Dedifferentiated amniotic fluid mesenchymal stem cell (primary cell): ENCODE results near the gene ST8SIA6.
"Not testable (repeated sequence)": the region's sequence is repeated elsewhere in the genome, so short reads cannot be mapped to it uniquely, and the experiment has no call there.

ENCODE experiments used
- DNase-seq: peaks from one replicate; pipeline ENCODE4 v3.0.0-alpha.2; 2016; ENCODE audit errors: extremely low spot score

ST8SIA6 gene

GRCh38 chr10:17457083-17457482 is 2.7 kb upstream of the ST8SIA6 start:
- DNase-seq: no peak

- DNase-seq: no peak
Observed at GRCh38 chr10:17456032-17456548, 1.7 kb upstream of the ST8SIA6 start.

GRCh38 chr10:17455015-17455520 is 673 bp upstream of the ST8SIA6 start:
- no peak for DNase-seq

- no peak for DNase-seq
Observed at GRCh38 chr10:17453373-17454091, 863 bp downstream of the ST8SIA6 start.

GRCh38 chr10:17453035-17453372 is 1.4 kb downstream of the ST8SIA6 start:
- DNase-seq: no peak

GRCh38 chr10:17452060-17452841 is 2.1 kb downstream of the ST8SIA6 start:
- DNase-seq: no peak

- no peak for DNase-seq
Observed at GRCh38 chr10:17450024-17450423, 4.4 kb downstream of the ST8SIA6 start.

- DNase-seq: no peak
Observed at GRCh38 chr10:17445400-17445998, 8.9 kb downstream of the ST8SIA6 start.

- no peak for DNase-seq
Observed at GRCh38 chr10:17444388-17444714, 10.0 kb downstream of the ST8SIA6 start.

- DNase-seq: no peak
Observed at GRCh38 chr10:17443707-17444387, 10.5 kb downstream of the ST8SIA6 start.

- no peak for DNase-seq
Observed at GRCh38 chr10:17438583-17438982, 15.8 kb downstream of the ST8SIA6 start.

GRCh38 chr10:17436578-17436977 is 17.8 kb downstream of the ST8SIA6 start:
- DNase-seq: not testable (repeated sequence)

GRCh38 chr10:17435953-17436352 is 18.4 kb downstream of the ST8SIA6 start:
- DNase-seq: no peak

GRCh38 chr10:17435187-17435586 is 19.2 kb downstream of the ST8SIA6 start:
- DNase-seq: no peak

- DNase-seq: no peak
Observed at GRCh38 chr10:17432723-17433122, 21.7 kb downstream of the ST8SIA6 start.

GRCh38 chr10:17431871-17432311 is 22.5 kb downstream of the ST8SIA6 start:
- no peak for DNase-seq

- peak; percentile 75 for DNase-seq
Observed at GRCh38 chr10:17430647-17431355, 23.6 kb downstream of the ST8SIA6 start.

- DNase-seq: no peak
Observed at GRCh38 chr10:17429490-17429889, 24.9 kb downstream of the ST8SIA6 start.

- DNase-seq: no peak
Observed at GRCh38 chr10:17428351-17429097, 25.9 kb downstream of the ST8SIA6 start.

GRCh38 chr10:17427666-17428350 is 26.6 kb downstream of the ST8SIA6 start:
- DNase-seq: no peak
